ENCODE results near the gene STMND1. TPM values are rescaled to one million over a fixed set of nuclear protein-coding genes. Genes with fewer than 3 reads are reported as not detected.
"Not testable (repeated sequence)": the region's sequence is repeated elsewhere in the genome, so short reads cannot be mapped to it uniquely, and the experiment has no call there.

STMND1 gene
- total and polyA plus RNA-seq, 4 donors: 0.32 to 1.7 (median 0.46) TPM

DNA sequence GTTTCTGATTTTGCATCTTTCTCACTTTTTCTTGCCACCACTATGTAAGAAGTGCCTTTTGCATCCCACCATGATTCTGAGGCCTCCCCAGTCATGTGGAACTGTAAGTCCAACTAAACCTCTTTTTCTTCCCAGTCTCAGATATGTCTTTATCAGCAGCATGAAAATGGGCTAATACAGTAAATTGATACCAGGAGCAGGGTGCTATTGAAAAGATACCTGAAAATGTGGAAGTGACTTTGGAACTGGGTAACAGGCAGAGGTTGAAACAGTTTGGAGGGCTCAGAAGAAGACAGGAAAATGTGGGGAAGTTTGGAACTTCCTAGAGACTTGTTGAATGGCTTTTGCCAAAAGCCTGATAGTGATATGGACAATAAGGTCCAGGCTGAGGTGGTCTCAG is 32.9 kb upstream of the STMND1 start:
- H3K27ac ChIP-seq (ENCODE audit: low read depth, low read length); DNase-seq (ENCODE audit: low read depth in 4 of 6, low spot score in 6 of 6); H3K4me3 ChIP-seq (ENCODE audit: low read depth, low read length); H3K4me1 ChIP-seq (ENCODE audit: control insufficient read depth, insufficient read depth, low read length); H3K36me3 ChIP-seq (ENCODE audit: control insufficient read depth, insufficient read depth, low read length); H3K27me3 ChIP-seq (ENCODE audit: control insufficient read depth, insufficient read depth, low read length); H3K9me3 ChIP-seq (ENCODE audit: control insufficient read depth, insufficient read depth, low read length): not testable (repeated sequence)

GRCh38 chr6:17070400-17070799 is 31.4 kb upstream of the STMND1 start:
- not testable (repeated sequence) for H3K4me3 ChIP-seq (ENCODE audit: low read depth, low read length); H3K27ac ChIP-seq (ENCODE audit: low read depth, low read length); H3K36me3 ChIP-seq (ENCODE audit: control insufficient read depth, insufficient read depth, low read length); H3K27me3 ChIP-seq (ENCODE audit: control insufficient read depth, insufficient read depth, low read length); DNase-seq (ENCODE audit: low read depth in 4 of 6, low spot score in 6 of 6); H3K9me3 ChIP-seq (ENCODE audit: control insufficient read depth, insufficient read depth, low read length); H3K4me1 ChIP-seq (ENCODE audit: control insufficient read depth, insufficient read depth, low read length)
- WGBS (ENCODE audit: insufficient coverage): no CpG with 5 or more reads among the region's 2 CpGs

DNA sequence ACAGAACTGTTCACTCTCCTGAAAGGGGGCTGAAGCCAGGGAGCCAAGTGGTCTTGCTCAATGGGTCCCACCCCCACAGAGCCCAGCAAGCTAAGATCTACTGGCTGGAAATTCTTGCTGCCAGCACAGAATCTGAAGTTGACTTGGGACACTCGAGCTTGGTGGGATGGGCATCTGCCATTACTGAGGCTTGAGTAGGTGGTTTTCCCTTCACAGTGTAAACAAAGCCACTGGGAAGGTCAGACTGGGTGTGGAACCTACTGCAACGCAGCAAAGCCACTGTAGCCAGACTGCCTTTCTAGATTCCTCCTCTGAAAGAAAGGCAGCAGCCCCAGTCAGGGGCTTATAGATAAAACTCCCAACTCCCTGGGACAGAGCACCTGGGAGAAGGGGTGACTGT is 28.3 kb upstream of the STMND1 start:
- H3K9me3 ChIP-seq (ENCODE audit: control insufficient read depth, insufficient read depth, low read length); H3K36me3 ChIP-seq (ENCODE audit: control insufficient read depth, insufficient read depth, low read length); H3K27ac ChIP-seq (ENCODE audit: low read depth, low read length); H3K27me3 ChIP-seq (ENCODE audit: control insufficient read depth, insufficient read depth, low read length); H3K4me3 ChIP-seq (ENCODE audit: low read depth, low read length); DNase-seq (ENCODE audit: low read depth in 4 of 6, low spot score in 6 of 6); H3K4me1 ChIP-seq (ENCODE audit: control insufficient read depth, insufficient read depth, low read length): not testable (repeated sequence)
- WGBS (ENCODE audit: insufficient coverage): 60% methylated on average over 1 of the region's 2 CpGs

GRCh38 chr6:17081273-17081672 is 20.6 kb upstream of the STMND1 start:
- peak in 1 of 6 donors; percentile 45 for DNase-seq (ENCODE audit: low read depth in 4 of 6, low spot score in 6 of 6)
- Histone ChIP-seq H3K4me3 (ENCODE audit: low read depth, low read length) (no peak overlapping the region), H3K9me3 (ENCODE audit: control insufficient read depth, insufficient read depth, low read length) (no peaks in the 10 kb centered on the region), H3K27ac (ENCODE audit: low read depth, low read length) (no peak overlapping the region), H3K4me1 (ENCODE audit: control insufficient read depth, insufficient read depth, low read length) (no peaks in the 10 kb centered on the region), H3K27me3 (ENCODE audit: control insufficient read depth, insufficient read depth, low read length) (no peaks in the 10 kb centered on the region), H3K36me3 (ENCODE audit: control insufficient read depth, insufficient read depth, low read length) (no peaks in the 10 kb centered on the region)
- 31% methylated on average over 2 of the region's 4 CpGs for WGBS (ENCODE audit: insufficient coverage)

GRCh38 chr6:17081860-17082508 is 19.9 kb upstream of the STMND1 start:
- no peaks in the 10 kb centered on the region for H3K36me3 ChIP-seq (ENCODE audit: control insufficient read depth, insufficient read depth, low read length)
- H3K9me3 ChIP-seq (ENCODE audit: control insufficient read depth, insufficient read depth, low read length): no peaks in the 10 kb centered on the region
- H3K27me3 ChIP-seq (ENCODE audit: control insufficient read depth, insufficient read depth, low read length): no peaks in the 10 kb centered on the region
- H3K4me1 ChIP-seq (ENCODE audit: control insufficient read depth, insufficient read depth, low read length): no peaks in the 10 kb centered on the region
- WGBS (ENCODE audit: insufficient coverage): no CpG with 5 or more reads among the region's 5 CpGs
- H3K27ac ChIP-seq (ENCODE audit: low read depth, low read length): no peak overlapping the region
- no peak for DNase-seq (ENCODE audit: low read depth in 4 of 6, low spot score in 6 of 6)
- no peak overlapping the region for H3K4me3 ChIP-seq (ENCODE audit: low read depth, low read length)

GRCh38 chr6:17083397-17083796 is 18.5 kb upstream of the STMND1 start:
- no peaks in the 10 kb centered on the region for H3K36me3 ChIP-seq (ENCODE audit: control insufficient read depth, insufficient read depth, low read length)
- no peak overlapping the region for H3K27ac ChIP-seq (ENCODE audit: low read depth, low read length)
- H3K27me3 ChIP-seq (ENCODE audit: control insufficient read depth, insufficient read depth, low read length): no peaks in the 10 kb centered on the region
- no peaks in the 10 kb centered on the region for H3K4me1 ChIP-seq (ENCODE audit: control insufficient read depth, insufficient read depth, low read length)
- no peak overlapping the region for H3K4me3 ChIP-seq (ENCODE audit: low read depth, low read length)
- no peak for DNase-seq (ENCODE audit: low read depth in 4 of 6, low spot score in 6 of 6)
- WGBS (ENCODE audit: insufficient coverage): no CpG with 5 or more reads among the region's 3 CpGs
- H3K9me3 ChIP-seq (ENCODE audit: control insufficient read depth, insufficient read depth, low read length): no peaks in the 10 kb centered on the region

DNA sequence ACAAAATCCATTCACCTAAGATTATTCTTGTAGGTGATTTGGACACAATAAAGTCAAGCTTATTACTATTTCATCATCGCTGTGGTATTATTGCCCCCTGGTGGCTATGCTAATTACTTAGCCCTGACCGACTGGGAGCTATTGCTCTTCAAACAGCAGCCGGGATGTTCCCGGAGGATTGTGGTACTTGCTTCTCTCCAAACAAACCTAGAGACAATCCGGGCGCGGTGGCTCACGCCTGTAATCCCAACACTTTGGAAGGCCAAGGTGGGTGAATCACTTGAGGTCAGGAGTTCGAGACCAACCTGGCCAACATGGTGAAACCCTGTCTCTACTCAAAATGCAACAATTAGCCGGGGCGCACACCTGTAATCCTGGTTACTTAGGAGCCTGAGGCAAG is 15.4 kb upstream of the STMND1 start:
- Histone ChIP-seq H3K4me1 (ENCODE audit: control insufficient read depth, insufficient read depth, low read length) (no peaks in the 10 kb centered on the region), H3K36me3 (ENCODE audit: control insufficient read depth, insufficient read depth, low read length) (no peaks in the 10 kb centered on the region), H3K27ac (ENCODE audit: low read depth, low read length) (no peak overlapping the region), H3K4me3 (ENCODE audit: low read depth, low read length) (no peak overlapping the region), H3K9me3 (ENCODE audit: control insufficient read depth, insufficient read depth, low read length) (no peaks in the 10 kb centered on the region), H3K27me3 (ENCODE audit: control insufficient read depth, insufficient read depth, low read length) (no peaks in the 10 kb centered on the region)
- peak in 4 of 6 donors; percentile 49 to 91 (median 77) for DNase-seq (ENCODE audit: low read depth in 4 of 6, low spot score in 6 of 6)
- 22% methylated on average over 4 of the region's 11 CpGs for WGBS (ENCODE audit: insufficient coverage)

- no peaks in the 10 kb centered on the region for H3K4me1 ChIP-seq (ENCODE audit: control insufficient read depth, insufficient read depth, low read length)
- H3K9me3 ChIP-seq (ENCODE audit: control insufficient read depth, insufficient read depth, low read length): no peaks in the 10 kb centered on the region
- no peak for DNase-seq (ENCODE audit: low read depth in 4 of 6, low spot score in 6 of 6)
- H3K27me3 ChIP-seq (ENCODE audit: control insufficient read depth, insufficient read depth, low read length): no peaks in the 10 kb centered on the region
- H3K27ac ChIP-seq (ENCODE audit: low read depth, low read length): no peak overlapping the region
- no peaks in the 10 kb centered on the region for H3K36me3 ChIP-seq (ENCODE audit: control insufficient read depth, insufficient read depth, low read length)
- 100% methylated on average over 4 of the region's 4 CpGs for WGBS (ENCODE audit: insufficient coverage)
- H3K4me3 ChIP-seq (ENCODE audit: low read depth, low read length): no peak overlapping the region
Measured at GRCh38 chr6:17088091-17088611, 13.7 kb upstream of the STMND1 start.

GRCh38 chr6:17091122-17091521 is 10.7 kb upstream of the STMND1 start:
- Histone ChIP-seq H3K4me3 (ENCODE audit: low read depth, low read length) (no peak overlapping the region), H3K4me1 (ENCODE audit: control insufficient read depth, insufficient read depth, low read length) (peaks cover 2% of the 10 kb centered on the region), H3K27me3 (ENCODE audit: control insufficient read depth, insufficient read depth, low read length) (no peaks in the 10 kb centered on the region), H3K9me3 (ENCODE audit: control insufficient read depth, insufficient read depth, low read length) (no peaks in the 10 kb centered on the region), H3K36me3 (ENCODE audit: control insufficient read depth, insufficient read depth, low read length) (no peaks in the 10 kb centered on the region), H3K27ac (ENCODE audit: low read depth, low read length) (no peak overlapping the region)
- WGBS (ENCODE audit: insufficient coverage): no CpG with 5 or more reads among the region's 3 CpGs
- peak in 1 of 6 donors; percentile 40 for DNase-seq (ENCODE audit: low read depth in 4 of 6, low spot score in 6 of 6)

- Histone ChIP-seq H3K9me3 (ENCODE audit: control insufficient read depth, insufficient read depth, low read length) (no peaks in the 10 kb centered on the region), H3K36me3 (ENCODE audit: control insufficient read depth, insufficient read depth, low read length) (no peaks in the 10 kb centered on the region), H3K27me3 (ENCODE audit: control insufficient read depth, insufficient read depth, low read length) (no peaks in the 10 kb centered on the region), H3K4me3 (ENCODE audit: low read depth, low read length) (no peak overlapping the region), H3K4me1 (ENCODE audit: control insufficient read depth, insufficient read depth, low read length) (peaks cover 3% of the 10 kb centered on the region), H3K27ac (ENCODE audit: low read depth, low read length) (no peak overlapping the region)
- 24% methylated on average over 2 of the region's 5 CpGs for WGBS (ENCODE audit: insufficient coverage)
- DNase-seq (ENCODE audit: low read depth in 4 of 6, low spot score in 6 of 6): peak in 2 of 6 donors; percentile 49 to 83
Measured at GRCh38 chr6:17093686-17094085, 8.2 kb upstream of the STMND1 start.
